Measurements from ENCODE around the gene C1orf198. TPM values are rescaled to one million over a fixed set of nuclear protein-coding genes. Genes with fewer than 3 reads are reported as not detected.

Gene C1orf198
- polyA plus RNA-seq, 1 donor, result 63.6 TPM

Other genes with a start within 250 kb of the C1orf198 start
- 21.2 TPM for gene COG2, start 226.0 kb downstream of the C1orf198 start, polyA plus RNA-seq (ENCODE audit: insufficient read length)
- gene AGT, start 154.4 kb downstream of the C1orf198 start, polyA plus RNA-seq (ENCODE audit: insufficient read length), result 17.4 TPM
- gene CAPN9, start 121.1 kb downstream of the C1orf198 start, polyA plus RNA-seq (ENCODE audit: insufficient read length), result 0.47 TPM
- gene TTC13, start 110.3 kb upstream of the C1orf198 start, polyA plus RNA-seq (ENCODE audit: insufficient read length), result 20.1 TPM
- 14.7 TPM for gene ARV1, start 110.6 kb upstream of the C1orf198 start, polyA plus RNA-seq (ENCODE audit: insufficient read length)
- 7.9 TPM for gene FAM89A, start 171.7 kb upstream of the C1orf198 start, polyA plus RNA-seq (ENCODE audit: insufficient read length)

Data from forelimb muscle (tissue), 1 donor.